ENCODE measurements around the gene PLEKHH2.

DNA sequence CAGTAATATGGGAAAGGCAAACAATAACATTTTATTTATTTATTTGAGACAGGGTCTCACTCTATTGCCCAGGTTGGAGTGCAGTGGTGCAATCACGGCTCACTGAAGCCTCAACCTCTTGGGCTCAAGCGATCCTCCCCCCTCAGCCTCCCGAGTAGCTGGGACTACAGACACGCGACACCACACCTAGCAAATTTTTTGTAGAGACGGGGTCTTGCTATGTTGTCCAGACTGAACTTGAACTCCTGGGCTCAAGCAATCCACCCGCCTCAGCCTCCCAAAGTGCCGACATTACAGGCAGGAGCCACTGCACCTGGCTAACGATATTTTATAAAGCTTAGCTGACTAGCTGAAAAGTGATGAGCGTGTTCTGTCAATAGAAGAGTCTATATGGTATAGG lies 17.5 kb upstream of the PLEKHH2 start:
- TF ChIP-seq, protein P1, sequence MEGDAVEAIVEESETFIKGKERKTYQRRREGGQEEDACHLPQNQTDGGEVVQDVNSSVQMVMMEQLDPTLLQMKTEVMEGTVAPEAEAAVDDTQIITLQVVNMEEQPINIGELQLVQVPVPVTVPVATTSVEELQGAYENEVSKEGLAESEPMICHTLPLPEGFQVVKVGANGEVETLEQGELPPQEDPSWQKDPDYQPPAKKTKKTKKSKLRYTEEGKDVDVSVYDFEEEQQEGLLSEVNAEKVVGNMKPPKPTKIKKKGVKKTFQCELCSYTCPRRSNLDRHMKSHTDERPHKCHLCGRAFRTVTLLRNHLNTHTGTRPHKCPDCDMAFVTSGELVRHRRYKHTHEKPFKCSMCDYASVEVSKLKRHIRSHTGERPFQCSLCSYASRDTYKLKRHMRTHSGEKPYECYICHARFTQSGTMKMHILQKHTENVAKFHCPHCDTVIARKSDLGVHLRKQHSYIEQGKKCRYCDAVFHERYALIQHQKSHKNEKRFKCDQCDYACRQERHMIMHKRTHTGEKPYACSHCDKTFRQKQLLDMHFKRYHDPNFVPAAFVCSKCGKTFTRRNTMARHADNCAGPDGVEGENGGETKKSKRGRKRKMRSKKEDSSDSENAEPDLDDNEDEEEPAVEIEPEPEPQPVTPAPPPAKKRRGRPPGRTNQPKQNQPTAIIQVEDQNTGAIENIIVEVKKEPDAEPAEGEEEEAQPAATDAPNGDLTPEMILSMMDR (IDR thresholded peaks at IDR 0.05), result no peak
- no peak for TF ChIP-seq POLR2A (IDR thresholded peaks at IDR 0.05)
